HG03139 (cell line): Measurements from ENCODE around the gene BAIAP2L1.

Source experiments
- ATAC-seq: cut with Tn5 transposase; IDR thresholded peaks from one replicate; pipeline ENCODE4 v1.9.1; 2021; ENCODE audit not compliant: unreplicated experiment

BAIAP2L1 gene

DNA sequence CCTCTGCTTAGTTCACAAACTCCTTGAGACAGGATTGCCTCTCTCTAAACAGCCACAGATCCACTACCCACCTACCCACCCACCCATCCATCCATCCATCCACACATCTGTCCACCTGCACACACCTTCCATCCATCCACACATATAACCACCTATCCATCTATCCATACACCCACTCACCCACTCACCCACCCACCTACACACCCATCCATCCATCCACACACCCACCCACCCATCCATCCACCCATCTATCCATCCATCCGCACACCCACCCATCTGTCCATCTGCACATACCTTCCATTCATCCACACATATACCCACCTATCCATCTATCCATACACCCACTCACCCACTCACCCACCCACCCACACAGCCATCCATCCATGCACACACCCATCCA is 158.5 kb downstream of the BAIAP2L1 start:
- ATAC-seq: no peak

DNA sequence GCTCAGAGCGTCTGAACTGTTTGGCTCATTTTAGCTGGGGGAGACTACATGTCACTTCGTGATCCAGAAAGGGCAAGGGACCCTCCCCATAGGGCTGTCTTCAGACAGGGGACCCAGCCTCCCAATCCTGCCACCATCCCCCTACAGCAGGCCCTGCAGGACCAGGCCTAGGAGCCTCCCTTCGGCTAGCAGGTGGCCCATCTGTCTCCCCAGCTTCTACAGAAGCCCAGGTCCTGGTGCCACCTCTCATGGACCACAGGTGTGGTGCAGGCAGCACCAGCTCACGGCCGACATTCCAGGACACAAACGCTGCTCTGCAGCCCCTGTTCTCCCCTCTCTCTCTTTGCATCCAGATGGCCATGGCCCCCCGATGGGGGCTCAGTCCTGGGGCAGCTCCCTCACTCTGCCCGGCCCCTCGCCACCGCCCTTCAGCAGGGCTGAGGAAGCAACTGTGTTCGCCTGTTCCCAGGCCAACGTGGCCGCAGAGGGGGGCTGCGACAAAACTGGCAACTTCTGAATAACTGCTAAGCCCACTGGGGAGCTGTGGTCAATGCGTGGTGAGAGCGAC is 159.1 kb downstream of the BAIAP2L1 start:
- ATAC-seq: no peak
